Pancreas (tissue), 10 donors: ENCODE measurements around the gene FASTKD2. TPM values are rescaled to one million over a fixed set of nuclear protein-coding genes. Genes with fewer than 3 reads are reported as not detected.

Experiments
- ATAC-seq, 4 donors: fragments of 200-7000 bp; cut with Tn5 transposase; one replicate each; pipeline versions ENCODE4 v1.8.0 to v1.9.1; 2020; ENCODE audit warnings: mild to moderate bottlenecking in 4 of 4, moderate library complexity in 4 of 4
- DNase-seq, 6 donors: peaks; one replicate each; pipeline ENCODE4 v3.0.0-alpha.2; 2020
- FAIRE-seq: peaks from 2 replicates; lab custom pipeline; 2012; peaks lifted over from hg19 to GRCh38; lab: Jason Lieb, UNC
- H3K27ac ChIP-seq, 4 donors: fragments of 200-600 bp; sonication (generic); 1 replicate in 3 of 4; 2 replicates in 1 of 4; pipeline versions ENCODE4 v1.5.0 to v1.8.0; 2020
- H3K27me3 ChIP-seq, 4 donors: fragments of 200-600 bp; one replicate each; pipeline ENCODE4 v1.8.0; 2021
- H3K36me3 ChIP-seq, 3 donors: fragments of 200-600 bp; sonication (generic) in 1 of 3; one replicate each; pipeline versions ENCODE4 v1.5.0 to v1.8.0; 2020 to 2021
- H3K4me1 ChIP-seq, 3 donors: fragments of 200-600 bp; one replicate each; pipeline ENCODE4 v1.8.0; 2021
- H3K4me3 ChIP-seq, 4 donors: fragments of 200-600 bp; sonication (generic) in 2 of 4; one replicate each; pipeline versions ENCODE4 v1.5.0 to v1.8.0; 2020 to 2021
- H3K9me3 ChIP-seq, 4 donors: fragments of 200-600 bp; one replicate each; pipeline ENCODE4 v1.8.0; 2021
- CTCF ChIP-seq, 4 donors: fragments of 200-600 bp; sonication (generic) in 3 of 4; IDR thresholded peaks; one replicate each; pipeline versions ENCODE4 v1.5.0 to v1.8.0; 2021; ENCODE audit warnings: antibody characterized with exemption in 4 of 4
- WGBS, 2 donors: extraction: QIAGEN DNeasy Blood & Tissue Kit; methylation state at CpG; one replicate each; pipeline ENCODE4 v1.1.7; 2013; 5-methylcytosine and 5-hydroxymethylcytosine counted together
- intact Hi-C, 3 donors: fragments of 100-400 bp; cut with DNase I; formaldehyde crosslinking; loops; one replicate each; pipeline versions ENCODE4 v1.11.1 to v1.14.2; 2022
- polyA plus RNA-seq, 2 donors: library from polyadenylated mRNA; stranded (reverse); fragments of 200-250 nt; gene quantifications; one replicate each; pipeline ENCODE4 v1.2.3, GENCODE V29; 2013
- total RNA-seq, 6 donors: library from RNA; stranded (reverse); fragmentation: NEBNext Ultra II Directional in 4 of 6; extraction: Animal tissue kit (Norgen Biotek cat#: 25700) in 4 of 6; gene quantifications; one replicate each; pipeline versions ENCODE4 v1.2.1 to v1.2.4, GENCODE V29; 2021 to 2023
- donor health status: healthy with polysubstance abuse.
- donor health status: DM: no; HTN: no; CAD: no; lungs with moderate emphysema.
- donor health status: DM: no; HTN: no; CAD: no.
- donor health status: control.
- donor health status: control.
- donor health status: Bipolar disorder and iron deficiency.
- donor health status: DM: yes; HTN: yes; CAD: no.
- donor health status: DM: no; HTN: no; CAD: no.
- donor health status: DM: no; HTN: no; CAD: no.
- donor health status: DM: yes; HTN: yes; CAD: no.

FASTKD2 gene
- total and polyA plus RNA-seq, 8 donors = 3.6 to 11.9 (median 10.2) TPM

DNA sequence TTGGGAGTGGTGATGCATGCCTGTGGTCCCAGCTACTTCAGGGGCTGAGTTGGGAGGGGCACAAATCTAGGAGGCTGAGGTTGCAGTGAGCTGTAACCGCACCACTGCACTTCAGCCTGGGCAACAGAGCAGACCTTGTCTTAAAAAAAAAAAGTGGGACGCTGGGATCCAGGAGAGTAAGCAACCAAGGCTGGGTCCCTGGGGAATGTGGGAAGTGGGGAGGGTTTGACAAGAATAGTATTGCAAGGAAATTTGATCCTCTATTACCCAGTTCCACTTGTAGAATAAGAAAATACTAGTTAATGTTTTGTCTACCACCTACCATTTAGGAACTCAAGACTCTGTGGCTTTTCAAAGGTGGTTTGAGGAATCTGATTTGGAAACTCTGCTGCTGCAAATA is 26.1 kb upstream of the FASTKD2 start:
- intact Hi-C loops = no loop called here
- no peaks in the 10 kb centered on the region for H3K36me3 ChIP-seq
- no peak for FAIRE-seq
- DNase-seq = no peak
- H3K27me3 ChIP-seq = no peaks in the 10 kb centered on the region
- no peak for ATAC-seq
- no peak for TF ChIP-seq CTCF (IDR thresholded peaks at IDR 0.05)
- no peaks in the 10 kb centered on the region for H3K4me1 ChIP-seq
- no peak overlapping the region for H3K4me3 ChIP-seq
- H3K27ac ChIP-seq = no peak overlapping the region
- H3K9me3 ChIP-seq = no peaks in the 10 kb centered on the region
- 56 to 58% methylated on average over 2 of the region's 2 CpGs for WGBS, 2 donors

DNA sequence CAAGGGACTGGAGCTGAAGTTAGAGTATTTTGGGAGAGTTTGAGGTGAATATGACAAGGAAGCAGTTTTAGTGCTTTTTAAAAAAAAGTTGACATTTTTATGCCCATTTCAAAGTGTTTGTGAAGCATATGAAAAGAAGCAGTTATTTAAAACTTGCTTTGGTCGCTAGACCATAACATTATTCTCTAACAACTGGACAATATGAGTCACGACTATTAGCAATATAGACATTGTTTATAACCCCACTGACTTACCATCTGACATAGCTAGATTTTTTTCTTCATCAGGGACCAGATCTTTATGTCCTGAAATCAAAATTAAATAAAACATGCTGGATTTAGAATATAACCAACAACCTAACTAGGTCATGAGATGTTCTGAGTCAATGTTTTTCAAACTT is 24.6 kb upstream of the FASTKD2 start:
- 42 to 52% methylated on average over 2 of the region's 2 CpGs for WGBS, 2 donors
- Histone ChIP-seq H3K27ac (no peak overlapping the region), H3K4me1 (no peaks in the 10 kb centered on the region), H3K4me3 (no peak overlapping the region), H3K27me3 (no peaks in the 10 kb centered on the region), H3K9me3 (no peaks in the 10 kb centered on the region), H3K36me3 (no peaks in the 10 kb centered on the region)
- ATAC-seq (no peak), DNase-seq (no peak), FAIRE-seq (no peak)
- no peak for TF ChIP-seq CTCF (IDR thresholded peaks at IDR 0.05)
- intact Hi-C loops = no loop called here

GRCh38 chr2:206756816-206757215 is 8.6 kb upstream of the FASTKD2 start:
- no peak overlapping the region for H3K27ac ChIP-seq
- no peak overlapping the region for H3K4me3 ChIP-seq
- no peaks in the 10 kb centered on the region for H3K36me3 ChIP-seq
- intact Hi-C loops = no loop called here
- H3K4me1 ChIP-seq = no peaks in the 10 kb centered on the region
- no peaks in the 10 kb centered on the region for H3K27me3 ChIP-seq
- H3K9me3 ChIP-seq = no peaks in the 10 kb centered on the region
- 19 to 23% methylated on average over 1 of the region's 1 CpG for whole genome bisulfite sequencing, 2 donors
- ATAC-seq (no peak), DNase-seq (no peak), FAIRE-seq (no peak)
- TF ChIP-seq CTCF (IDR thresholded peaks at IDR 0.05) = no peak

GRCh38 chr2:206764673-206765241 is 649 bp upstream of the FASTKD2 start:
- FAIRE-seq (no peak), ATAC-seq (peak in 1 of 4 donors; percentile 20), DNase-seq (no peak)
- no peaks in the 10 kb centered on the region for H3K9me3 ChIP-seq
- 7 to 10% methylated on average over 18 of the region's 18 CpGs for WGBS, 2 donors
- H3K36me3 ChIP-seq = peaks cover 0 to 5% (median 0%) of the 10 kb centered on the region in 3 donors
- peak overlapping the region; percentile 70 to 81 (median 72) for H3K4me3 ChIP-seq
- H3K4me1 ChIP-seq = peaks cover 0 to 13% (median 0%) of the 10 kb centered on the region in 3 donors
- intact Hi-C loops = no loop called here
- H3K27me3 ChIP-seq = no peaks in the 10 kb centered on the region
- TF ChIP-seq CTCF (IDR thresholded peaks at IDR 0.05) = no peak
- H3K27ac ChIP-seq = peak overlapping the region; percentile 60 to 85 (median 82)
